B cell (primary cell): ENCODE results near the gene USH2A. TPM values are rescaled to one million over a fixed set of nuclear protein-coding genes. Genes with fewer than 3 reads are reported as not detected.

Experiments used
- ATAC-seq: fragments of 200-7000 bp; cut with Tn5 transposase; one replicate; pipeline ENCODE4 v1.10.0; 2021; ENCODE audit warnings: low read depth, mild to moderate bottlenecking, moderate number of reproducible peaks, moderate library complexity
- CTCF ChIA-PET: fragments of 350-600 bp; sonication (Branson Sonifier 250); formaldehyde crosslinking; loops from one replicate; lab custom pipeline; 2021; ENCODE audit warnings: antibody characterized with exemption, inconsistent platforms; lab: Charles Lee
- POLR2A ChIA-PET: fragments of 350-600 bp; sonication (Branson Sonifier 250); formaldehyde crosslinking; loops from one replicate; lab custom pipeline; 2021; ENCODE audit warnings: antibody characterized with exemption; lab: Charles Lee
- DNase-seq: peaks from one replicate; pipeline ENCODE4 v3.0.0; 2013
- H2AFZ ChIP-seq: 2 replicates; pipeline ENCODE4 v1.6.1; 2012; ENCODE audit warnings: mild to moderate bottlenecking, low read depth, low read length; ENCODE audit not compliant: insufficient read depth, poor library complexity, severe bottlenecking
- H3K27ac ChIP-seq, 2 donors: 1 replicate in 1 of 2; 2 replicates in 1 of 2; pipeline ENCODE4 v1.5.1; 2012 to 2013; ENCODE audit warnings: low read length in 2 of 2, mild to moderate bottlenecking in 2 of 2, moderate library complexity in 1 of 2
- H3K27me3 ChIP-seq, 4 experiments: fragments of 200-600 bp in 1 of 4; sonication (generic) in 1 of 4; replicated peaks in 1 of 4; 1 replicate in 2 of 4; 2 replicates in 2 of 4; pipeline versions ENCODE4 v1.6.1 to v1.7.0; 2013 to 2016; ENCODE audit warnings: low read length in 3 of 4, mild to moderate bottlenecking in 2 of 4, mixed read lengths in 1 of 4, moderate library complexity in 1 of 4; ENCODE audit not compliant: insufficient read depth in 4 of 4, control insufficient read depth in 3 of 4; ENCODE audit errors: control extremely low read depth in 1 of 4
- H3K36me3 ChIP-seq, 2 experiments: replicated peaks in 1 of 2; 1 replicate in 1 of 2; 2 replicates in 1 of 2; pipeline versions ENCODE4 v1.6.1 to v1.7.1; 2013; ENCODE audit warnings: low read length in 1 of 2; ENCODE audit not compliant: insufficient read depth in 2 of 2, control insufficient read depth in 1 of 2; ENCODE audit errors: control extremely low read depth in 1 of 2, extremely low read depth in 1 of 2
- H3K4me1 ChIP-seq, 2 donors: fragments of 200-600 bp in 1 of 2; sonication (generic) in 1 of 2; 1 replicate in 1 of 2; 2 replicates in 1 of 2; pipeline versions ENCODE4 v1.5.1 to v1.6.1; 2013 to 2017; ENCODE audit warnings: low read length in 2 of 2; ENCODE audit not compliant: control insufficient read depth in 2 of 2, insufficient read depth in 2 of 2
- H3K4me2 ChIP-seq: replicated peaks from 2 replicates; pipeline ENCODE3; 2012; ENCODE audit warnings: mild to moderate bottlenecking, low read depth, low read length; ENCODE audit not compliant: poor library complexity, severe bottlenecking
- H3K4me3 ChIP-seq, 5 experiments: fragments of 200-600 bp in 1 of 5; sonication (generic) in 1 of 5; 1 replicate in 3 of 5; 2 replicates in 2 of 5; pipeline versions ENCODE4 v1.5.1 to v1.7.0; 2011 to 2016; ENCODE audit warnings: low read length in 4 of 5, mild to moderate bottlenecking in 4 of 5, low read depth in 2 of 5, control low read depth in 1 of 5, moderate library complexity in 1 of 5; ENCODE audit not compliant: insufficient read depth in 1 of 5; ENCODE audit errors: control extremely low read depth in 1 of 5, extremely low read depth in 1 of 5
- H3K79me2 ChIP-seq: fragments of 200-600 bp; sonication (generic); one replicate; pipeline ENCODE4 v1.6.0; 2016; ENCODE audit warnings: low read length; ENCODE audit not compliant: control insufficient read depth, insufficient read depth
- H3K9ac ChIP-seq: fragments of 200-600 bp; sonication (generic); 2 replicates; pipeline ENCODE4 v1.6.1; 2017; ENCODE audit warnings: mild to moderate bottlenecking, low read length, moderate library complexity
- H3K9me3 ChIP-seq, 3 donors: one replicate each; pipeline versions ENCODE4 v1.6.1 to v1.7.1; 2013; ENCODE audit warnings: low read length in 2 of 3; ENCODE audit not compliant: control insufficient read depth in 2 of 3, insufficient read depth in 1 of 3; ENCODE audit errors: control extremely low read depth in 1 of 3
- H4K20me1 ChIP-seq: 2 replicates; pipeline ENCODE4 v1.6.0; 2012; ENCODE audit warnings: mild to moderate bottlenecking, low read length; ENCODE audit not compliant: insufficient read depth, control insufficient read depth, poor library complexity, severe bottlenecking
- H3K27ac Mint-ChIP-seq: one replicate; pipeline ENCODE4 v1.8.0; 2021; ENCODE audit warnings: mixed read lengths
- H3K27me3 Mint-ChIP-seq: one replicate; pipeline ENCODE4 v1.8.0; 2021; ENCODE audit warnings: mixed read lengths
- H3K4me1 Mint-ChIP-seq: one replicate; pipeline ENCODE4 v1.8.0; 2021; ENCODE audit warnings: mixed read lengths
- H3K4me3 Mint-ChIP-seq: one replicate; pipeline ENCODE4 v1.8.0; 2021; ENCODE audit warnings: mixed read lengths
- H3K9me3 Mint-ChIP-seq: one replicate; pipeline ENCODE4 v1.8.0; 2022; ENCODE audit warnings: mixed read lengths; ENCODE audit not compliant: insufficient read depth
- CTCF ChIP-seq: fragments of 200-600 bp; IDR thresholded peaks from one replicate; pipeline ENCODE4 v1.8.0; 2022; ENCODE audit warnings: antibody characterized with exemption, mild to moderate bottlenecking
- EZH2 ChIP-seq: IDR thresholded peaks from 2 replicates; pipeline ENCODE4 v1.6.1; 2012; ENCODE audit warnings: borderline replicate concordance, low read depth, mild to moderate bottlenecking, moderate library complexity, low read length; ENCODE audit not compliant: insufficient read depth, poor library complexity, severe bottlenecking
- WGBS: methylation state at CpG from one replicate; pipeline ENCODE4 v1.1.5; 2013; ENCODE audit warnings: missing lambda C conversion rate; ENCODE audit not compliant: insufficient coverage; 5-methylcytosine and 5-hydroxymethylcytosine counted together
- intact Hi-C: fragments of 100-400 bp; cut with micrococcal nuclease; formaldehyde crosslinking; loops from one replicate; pipeline ENCODE4 v1.10.0; 2022
- polyA plus RNA-seq: library from polyadenylated mRNA; depleted of rRNA; stranded (reverse); fragments of >200 nt; gene quantifications from 2 replicates; pipeline ENCODE4 v1.2.3, GENCODE V29; 2012
- total RNA-seq, 2 donors: library from RNA; stranded (reverse); fragments of 120-200 nt in 1 of 2; gene quantifications; 1 replicate in 1 of 2; 2 replicates in 1 of 2; pipeline versions ENCODE4 v1.2.3 to v1.2.4, GENCODE V29; 2013 to 2022

The USH2A gene
- total and polyA plus RNA-seq, 2 donors (not counting 1 experiment from before 2014, with no cell fraction given), result 0.01 TPM; not detected in 1

GRCh38 chr1:215807218-215807617, 616.0 kb downstream of the USH2A start:
- H3K4me1 ChIP-seq, result no peaks in the 10 kb centered on the region
- no peak overlapping the region for H3K27ac ChIP-seq
- intact Hi-C loops, result no loop called here
- no peak for DNase-seq
- peaks cover 0 to 9% (median 1%) of the 10 kb centered on the region in 3 donors for H3K9me3 ChIP-seq
- Mint-ChIP-seq H3K9me3 (peaks cover 3% of the 10 kb centered on the region), H3K4me1 (no peaks in the 10 kb centered on the region), H3K4me3 (no peak overlapping the region), H3K27ac (no peak overlapping the region), H3K27me3 (no peaks in the 10 kb centered on the region)
- no peaks in the 10 kb centered on the region for H3K27me3 ChIP-seq
- no peak for TF ChIP-seq EZH2
- TF ChIP-seq CTCF, result no peak
- no CpG with 5 or more reads among the region's 4 CpGs for WGBS
- no peak overlapping the region for H2AFZ ChIP-seq
- H3K79me2 ChIP-seq, result no peaks in the 10 kb centered on the region
- no peak for ATAC-seq
- POLR2A ChIA-PET, result no interaction called here
- no peaks in the 10 kb centered on the region for H4K20me1 ChIP-seq
- H3K36me3 ChIP-seq, result no peaks in the 10 kb centered on the region
- no peak overlapping the region for H3K4me2 ChIP-seq
- no peak overlapping the region for H3K4me3 ChIP-seq
- H3K9ac ChIP-seq, result no peak overlapping the region
- CTCF ChIA-PET, result no interaction called here

GRCh38 chr1:215797859-215798258, 625.4 kb downstream of the USH2A start:
- Histone ChIP-seq H3K4me2 (no peak overlapping the region), H4K20me1 (no peaks in the 10 kb centered on the region), H3K9me3 (no peaks in the 10 kb centered on the region), H3K27ac (no peak overlapping the region), H3K36me3 (no peaks in the 10 kb centered on the region), H3K4me3 (no peak overlapping the region), H3K79me2 (no peaks in the 10 kb centered on the region), H3K4me1 (no peaks in the 10 kb centered on the region), H3K9ac (no peak overlapping the region), H3K27me3 (no peaks in the 10 kb centered on the region), H2AFZ (no peak overlapping the region)
- DNase-seq (no peak), ATAC-seq (no peak)
- no peaks in the 10 kb centered on the region for H3K9me3 Mint-ChIP-seq
- CTCF ChIA-PET, result no interaction called here
- H3K27ac Mint-ChIP-seq, result no peak overlapping the region
- TF ChIP-seq CTCF, result no peak
- no peak for TF ChIP-seq EZH2
- no peaks in the 10 kb centered on the region for H3K4me1 Mint-ChIP-seq
- H3K4me3 Mint-ChIP-seq, result no peak overlapping the region
- POLR2A ChIA-PET, result no interaction called here
- H3K27me3 Mint-ChIP-seq, result no peaks in the 10 kb centered on the region
- intact Hi-C loops, result no loop called here
